HG02588 (cell line): ENCODE data around the gene IL2RG.

Source experiments
- ATAC-seq: cut with Tn5 transposase; IDR thresholded peaks from one replicate; pipeline ENCODE4 v1.9.1; 2021; ENCODE audit warnings: mild to moderate bottlenecking, moderate library complexity; ENCODE audit not compliant: unreplicated experiment

Gene IL2RG

DNA sequence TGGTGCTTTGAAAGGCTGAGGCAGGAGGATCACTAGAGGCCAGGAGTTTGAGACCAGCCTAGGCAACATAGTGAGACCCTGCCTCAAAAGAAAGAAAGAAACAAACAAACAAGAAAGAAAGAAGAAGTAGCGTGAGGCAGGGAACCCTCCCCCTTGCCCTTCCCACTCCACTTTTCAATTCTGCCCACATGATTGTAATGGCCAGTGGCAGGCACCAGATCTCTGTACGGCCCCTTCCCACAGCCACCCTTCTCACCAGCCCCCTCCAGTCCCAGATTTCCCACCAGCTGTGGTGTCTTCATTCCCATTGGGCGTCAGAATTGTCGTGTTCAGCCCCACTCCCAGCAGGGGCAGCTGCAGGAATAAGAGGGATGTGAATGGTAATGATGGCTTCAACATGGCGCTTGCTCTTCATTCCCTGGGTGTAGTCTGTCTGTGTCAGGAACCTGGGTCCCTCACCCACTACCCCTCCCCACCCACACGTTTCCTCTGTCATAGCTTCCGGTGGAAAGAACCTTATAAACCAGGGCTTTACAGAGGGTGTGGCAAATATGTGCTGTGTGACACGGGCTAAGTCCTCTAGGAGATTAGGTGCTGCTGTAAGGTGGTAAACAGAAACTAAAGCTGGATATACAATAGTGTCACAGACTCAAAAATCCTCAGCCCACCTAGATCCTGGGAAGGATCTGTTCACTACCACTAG lies at the start of gene IL2RG:
Gene IL2RG (minus strand): TSS at position 437 of the 703 bp plus-strand sequence. CDS start 38 bp downstream, at position 399.
- ATAC-seq, result peak; percentile 94

- ATAC-seq, result no peak
Measured at GRCh38 chrX:71160475-71160874, 49.1 kb upstream of the IL2RG start.

- ATAC-seq, result no peak
Measured at GRCh38 chrX:71159335-71159734, 48.0 kb upstream of the IL2RG start.

DNA sequence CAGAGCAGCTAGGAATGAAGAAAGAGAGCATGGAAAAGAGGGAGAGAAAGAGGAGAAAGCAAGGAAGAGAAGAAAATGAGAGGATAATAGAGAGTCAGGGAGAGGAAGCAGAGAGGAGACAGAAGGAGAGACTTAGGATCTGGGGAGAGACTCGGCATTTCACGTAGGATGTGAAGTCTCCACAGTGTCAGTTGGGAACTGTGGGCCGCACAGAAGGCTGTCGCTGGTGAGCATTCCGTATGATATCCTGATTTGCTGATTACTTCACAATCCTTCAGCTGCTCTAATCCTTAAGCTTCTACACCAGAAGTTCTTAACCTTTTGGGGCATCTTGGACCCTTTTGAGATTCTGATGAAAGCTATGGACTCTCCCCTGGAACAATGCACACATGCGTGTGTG lies 47.2 kb upstream of the IL2RG start:
- ATAC-seq, result no peak

- ATAC-seq, result no peak
Measured at GRCh38 chrX:71154641-71155040, 43.3 kb upstream of the IL2RG start.

- ATAC-seq, result no peak
Measured at GRCh38 chrX:71154196-71154595, 42.8 kb upstream of the IL2RG start.

GRCh38 chrX:71151366-71151765 lies 40.0 kb upstream of the IL2RG start:
- ATAC-seq, result no peak

GRCh38 chrX:71148278-71148663 lies 36.9 kb upstream of the IL2RG start:
- no peak for ATAC-seq

- ATAC-seq, result no peak
Measured at GRCh38 chrX:71147496-71148277, 36.3 kb upstream of the IL2RG start.

DNA sequence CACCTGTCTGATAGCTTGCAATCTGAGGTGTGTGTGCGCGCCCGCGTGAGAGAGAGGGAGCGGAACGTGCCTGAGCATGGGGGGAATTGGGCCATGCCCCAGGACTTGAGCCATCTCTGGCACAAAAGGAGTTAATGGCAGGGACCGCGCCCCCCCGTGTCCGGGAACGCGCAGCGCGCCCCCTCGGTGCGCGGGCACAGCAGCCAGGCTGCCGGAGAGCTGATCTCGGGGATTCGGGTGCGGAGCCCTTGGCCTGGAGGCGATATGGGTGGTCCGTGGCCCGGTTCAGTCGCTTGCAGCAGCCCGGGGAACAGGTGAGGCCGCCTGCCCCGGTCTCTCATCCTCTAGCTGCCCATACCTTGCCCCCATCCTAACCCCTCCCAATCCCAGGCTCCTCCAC lies 33.3 kb upstream of the IL2RG start, which contains the start of gene NLGN3:
Gene NLGN3 (plus strand): TSS at position 191 of the 400 bp plus-strand sequence. CDS start 2,909 bp downstream, outside the sequence.
- no peak for ATAC-seq

DNA sequence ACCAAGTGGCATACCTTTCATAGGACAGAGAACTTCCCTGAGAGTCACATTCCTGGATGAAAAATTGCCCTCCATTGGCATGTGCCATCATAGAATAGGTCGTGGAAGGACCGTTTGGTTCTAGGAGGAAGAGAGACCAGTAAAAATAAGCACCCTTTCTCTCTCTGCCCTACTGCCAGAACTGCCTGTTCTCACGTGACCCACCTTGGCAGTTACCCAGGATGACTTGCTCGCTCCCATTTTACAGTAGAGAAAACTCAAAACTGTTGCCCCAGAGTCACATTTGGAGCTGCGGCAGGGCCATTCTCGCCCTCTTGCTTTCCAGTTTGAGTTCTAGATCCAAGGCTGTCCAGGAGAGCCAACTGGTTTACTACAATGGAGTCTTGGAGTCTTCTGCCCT lies 32.1 kb upstream of the IL2RG start:
- no peak for ATAC-seq

DNA sequence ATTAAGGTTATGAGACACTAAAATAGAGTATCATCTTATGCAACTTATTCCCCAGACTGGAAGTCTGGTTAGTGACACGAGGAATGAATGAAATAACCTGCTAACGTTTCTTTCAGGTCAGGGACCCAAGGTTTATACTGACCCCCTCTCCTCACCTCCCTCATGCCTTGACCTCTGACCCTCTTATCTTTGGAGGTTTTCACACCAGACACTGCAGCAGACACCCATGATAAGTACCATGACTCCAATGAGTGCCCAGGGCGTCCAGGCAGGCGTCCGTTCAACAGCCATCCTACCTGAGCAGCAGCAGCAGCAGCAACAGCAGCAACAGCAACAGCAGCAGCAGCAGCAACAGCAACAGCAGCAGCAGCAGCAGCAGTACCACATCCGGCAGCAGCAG lies 29.1 kb upstream of the IL2RG start:
- ATAC-seq, result no peak

DNA sequence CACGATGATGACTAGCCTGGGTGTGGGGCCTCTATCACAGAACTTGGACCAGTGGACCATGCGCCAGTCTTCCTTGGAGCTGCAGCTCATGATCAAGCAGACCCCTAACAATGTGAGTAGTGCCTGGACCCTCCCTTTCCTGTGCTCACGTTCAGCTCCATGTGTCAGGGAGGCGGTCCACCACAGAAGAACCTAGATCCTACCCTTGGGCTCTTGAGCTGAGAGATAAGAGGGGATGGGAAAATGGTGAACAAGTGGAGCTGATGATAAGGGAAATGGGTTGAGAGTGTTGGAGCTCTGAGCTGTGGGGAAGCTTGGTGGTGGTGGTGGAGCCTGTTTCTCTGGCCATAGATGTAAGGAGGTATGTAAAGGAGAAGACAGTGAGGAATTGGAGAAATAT lies 20.1 kb upstream of the IL2RG start:
- ATAC-seq, result no peak

DNA sequence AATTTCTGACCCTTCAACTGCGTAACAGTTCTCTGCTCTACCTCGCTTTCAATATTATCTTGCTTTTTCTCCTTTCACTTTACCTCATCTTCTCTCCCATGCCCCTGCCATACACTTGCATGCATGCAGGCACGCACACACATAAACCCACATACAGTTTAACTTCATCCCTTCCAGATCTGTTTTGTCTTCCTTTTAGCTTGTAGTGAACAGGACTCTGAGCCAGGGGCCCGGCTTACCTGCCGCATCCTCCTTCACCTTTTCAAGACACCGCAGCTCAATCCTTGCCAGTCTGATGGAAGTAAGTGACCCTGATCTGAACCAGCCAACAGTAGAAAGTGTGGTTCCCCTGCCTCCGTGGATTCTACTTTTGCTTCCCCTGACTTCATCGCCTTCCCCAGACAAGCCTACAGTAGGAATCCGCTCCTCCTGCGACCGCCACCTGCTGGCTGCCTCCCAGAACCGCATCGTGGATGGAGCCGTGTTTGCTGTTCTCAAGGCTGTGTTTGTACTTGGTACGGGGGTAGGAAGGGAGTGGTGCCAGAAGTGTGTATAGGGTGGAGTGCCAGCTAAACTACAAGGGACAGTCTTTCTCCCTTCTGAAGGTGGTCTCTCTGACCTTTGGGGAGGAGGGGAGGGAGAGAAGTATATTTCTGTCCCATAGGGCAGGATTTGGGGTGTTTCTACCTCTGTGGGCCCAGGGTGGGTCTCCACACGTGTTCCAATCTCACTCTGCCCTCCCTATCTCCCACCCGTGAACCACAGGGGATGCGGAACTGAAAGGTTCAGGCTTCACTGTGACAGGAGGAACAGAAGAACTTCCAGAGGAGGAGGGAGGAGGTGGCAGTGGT lies 17.8 kb upstream of the IL2RG start:
- ATAC-seq, result no peak

- no peak for ATAC-seq
Measured at GRCh38 chrX:71128166-71128833, 16.9 kb upstream of the IL2RG start.

GRCh38 chrX:71118985-71119535 lies 7.7 kb upstream of the IL2RG start:
- ATAC-seq, result peak; percentile 10

GRCh38 chrX:71118032-71118984 lies 6.9 kb upstream of the IL2RG start, which contains the start of gene MED12:
Gene MED12 (plus strand): TSS chrX:71118596. CDS start chrX:71118755, 159 bp downstream.
- ATAC-seq, result peak; percentile 97

DNA sequence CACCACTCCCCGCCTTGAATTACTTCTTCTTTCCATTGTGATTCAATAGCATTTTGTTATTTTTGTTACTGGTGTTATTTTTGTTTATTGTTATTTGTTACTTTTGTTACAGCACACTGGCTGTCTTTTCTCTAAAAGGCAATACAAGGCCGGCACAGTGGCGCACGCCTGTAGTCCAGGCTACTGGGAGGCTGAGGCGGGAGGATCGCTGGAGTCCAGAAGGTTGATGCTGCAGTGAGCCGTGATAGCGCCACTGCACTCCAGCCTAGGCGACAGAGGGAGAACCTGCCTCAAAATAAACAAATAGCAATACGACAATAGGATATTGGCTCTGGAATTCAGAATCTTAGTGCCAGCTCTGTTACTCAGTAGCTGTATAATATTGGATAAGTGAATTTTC lies 6.0 kb upstream of the IL2RG start:
- no peak for ATAC-seq

GRCh38 chrX:71111921-71112431 lies 599 bp upstream of the IL2RG start:
- ATAC-seq, result peak; percentile 13
